Neural cell (in vitro differentiated cells): ENCODE data around the gene ARHGAP24. TPM values are rescaled to one million over a fixed set of nuclear protein-coding genes. Genes with fewer than 3 reads are reported as not detected.

Experiments
- H2AFZ ChIP-seq: fragments of 200-600, 300-800 bp; sonication (generic), shearing (Covaris generic); 2 replicates; pipeline ENCODE4 v1.6.0; 2014; ENCODE audit warnings: low read depth, mild to moderate bottlenecking, antibody characterized with exemption, low read length, moderate library complexity
- H3F3A ChIP-seq: fragments of 200-600 bp; shearing (Covaris generic); 2 replicates; pipeline ENCODE4 v1.6.1; 2016; ENCODE audit warnings: mild to moderate bottlenecking, moderate library complexity, mixed read lengths, antibody characterized with exemption, low read length; ENCODE audit not compliant: insufficient read depth, poor library complexity, severe bottlenecking
- H3K27ac ChIP-seq: fragments of 200-600, 300-800 bp; sonication (generic), shearing (Covaris generic); 2 replicates; pipeline ENCODE4 v1.5.1; 2014; ENCODE audit warnings: mild to moderate bottlenecking, low read length, moderate library complexity
- H3K27me3 ChIP-seq: fragments of 300-800, 200-600 bp; sonication (generic), shearing (Covaris generic); 2 replicates; pipeline ENCODE4 v1.6.0; 2014; ENCODE audit warnings: mild to moderate bottlenecking, low read depth, low read length, moderate library complexity; ENCODE audit not compliant: insufficient read depth
- H3K36me3 ChIP-seq: fragments of 300-800, 200-600 bp; sonication (generic), shearing (Covaris generic); 2 replicates; pipeline ENCODE4 v1.5.1; 2014; ENCODE audit warnings: mild to moderate bottlenecking, antibody characterized with exemption, low read length, moderate library complexity; ENCODE audit not compliant: insufficient read depth
- H3K4me2 ChIP-seq: fragments of 300-800, 200-600 bp; sonication (generic), shearing (Covaris generic); 2 replicates; pipeline ENCODE4 v1.6.0; 2014; ENCODE audit warnings: mild to moderate bottlenecking, low read length
- H3K4me3 ChIP-seq: fragments of 300-800, 200-600 bp; sonication (generic), shearing (Covaris generic); 2 replicates; pipeline ENCODE4 v1.5.1; 2014; ENCODE audit warnings: mild to moderate bottlenecking, low read length, moderate library complexity
- H3K79me2 ChIP-seq: fragments of 200-600 bp; shearing (Covaris generic); replicated peaks from 2 replicates; pipeline ENCODE4 v1.6.0; 2014; ENCODE audit warnings: mild to moderate bottlenecking, low read length, moderate library complexity; ENCODE audit not compliant: insufficient read depth
- H3K9ac ChIP-seq: fragments of 300-800, 200-600 bp; sonication (generic), shearing (Covaris generic); 2 replicates; pipeline ENCODE4 v1.6.1; 2016; ENCODE audit warnings: mild to moderate bottlenecking, low read length, mixed read lengths
- H3K9me2 ChIP-seq: fragments of 200-600 bp; shearing (Covaris generic); 2 replicates; pipeline ENCODE4 v1.6.1; 2016; ENCODE audit warnings: mild to moderate bottlenecking, low read length, mixed read lengths; ENCODE audit not compliant: insufficient read depth
- H3K9me3 ChIP-seq: fragments of 200-600, 300-800 bp; sonication (generic), shearing (Covaris generic); 2 replicates; pipeline ENCODE4 v1.6.1; 2016; ENCODE audit warnings: mild to moderate bottlenecking, mixed run types, low read length, moderate library complexity, mixed read lengths
- H4K20me1 ChIP-seq: fragments of 200-600 bp; shearing (Covaris generic); 2 replicates; pipeline ENCODE4 v1.6.1; 2016; ENCODE audit warnings: mild to moderate bottlenecking, mixed run types; ENCODE audit not compliant: insufficient read depth
- EP300 ChIP-seq: fragments of 450-650 bp; conservative IDR thresholded peaks from 2 replicates; pipeline ENCODE4 v1.6.1; 2014; ENCODE audit warnings: antibody characterized with exemption, mild to moderate bottlenecking, moderate library complexity; ENCODE audit not compliant: poor library complexity, severe bottlenecking
- EZH2 ChIP-seq: fragments of 200-600, 300-800 bp; shearing (Covaris generic), sonication (generic); IDR thresholded peaks from 2 replicates; pipeline ENCODE4 v1.6.1; 2014; ENCODE audit warnings: antibody characterized with exemption, low read length, borderline replicate concordance, mild to moderate bottlenecking; ENCODE audit not compliant: insufficient read depth, poor library complexity, severe bottlenecking
- MXI1 ChIP-seq: fragments of 450-650 bp; conservative IDR thresholded peaks from 2 replicates; pipeline ENCODE4 v1.6.1; 2014; ENCODE audit warnings: antibody characterized with exemption, mild to moderate bottlenecking; ENCODE audit not compliant: poor library complexity, severe bottlenecking
- POLR2AphosphoS5 ChIP-seq: IDR thresholded peaks from 2 replicates; pipeline ENCODE4 v1.6.1; 2012
- RAD21 ChIP-seq: fragments of 450-650 bp; conservative IDR thresholded peaks from 2 replicates; pipeline ENCODE4 v1.6.1; 2014; ENCODE audit warnings: antibody characterized with exemption, mild to moderate bottlenecking, moderate library complexity
- SMC3 ChIP-seq: fragments of 450-650 bp; conservative IDR thresholded peaks from 2 replicates; pipeline ENCODE4 v1.6.1; 2014; ENCODE audit warnings: antibody characterized with exemption, mild to moderate bottlenecking, moderate library complexity; ENCODE audit not compliant: poor library complexity
- TAF1 ChIP-seq: IDR thresholded peaks from 2 replicates; pipeline ENCODE4 v1.6.1; 2012; ENCODE audit warnings: low read depth
- polyA plus RNA-seq: library from polyadenylated mRNA; depleted of rRNA; stranded (reverse); fragments of >200 nt; gene quantifications from 2 replicates; pipeline ENCODE4 v1.2.3, GENCODE V29; 2014
- TF ChIP-seq, protein P1 (sequence below): IDR thresholded peaks from 2 replicates; pipeline ENCODE4 v1.6.1; 2012; ENCODE audit warnings: borderline replicate concordance
- TF ChIP-seq, protein P2 (sequence below): fragments of 450-650 bp; IDR thresholded peaks from 2 replicates; pipeline ENCODE4 v1.5.1; 2014; ENCODE audit warnings: antibody characterized with exemption, mild to moderate bottlenecking, moderate library complexity; ENCODE audit not compliant: poor library complexity, severe bottlenecking

The ARHGAP24 gene
- polyA plus RNA-seq, 1 donor from 2014 or later = 2.9 TPM

GRCh38 chr4:85755285-85755684 lies 280.3 kb downstream of the ARHGAP24 start:
- Histone ChIP-seq H4K20me1 (no peaks in the 10 kb centered on the region), H3K4me2 (no peak overlapping the region), H3K36me3 (no peaks in the 10 kb centered on the region), H3K9me2 (no peaks in the 10 kb centered on the region), H3K9me3 (no peaks in the 10 kb centered on the region), H3F3A (no peaks in the 10 kb centered on the region), H3K9ac (no peak overlapping the region), H3K27me3 (no peaks in the 10 kb centered on the region), H2AFZ (no peak overlapping the region), H3K4me3 (no peak overlapping the region), H3K79me2 (no peaks in the 10 kb centered on the region), H3K27ac (no peak overlapping the region)
- TF ChIP-seq EZH2 (no peak), MXI1 (no peak), RAD21 (no peak), EP300 (no peak), SMC3 (no peak), TAF1 (no peak)

DNA sequence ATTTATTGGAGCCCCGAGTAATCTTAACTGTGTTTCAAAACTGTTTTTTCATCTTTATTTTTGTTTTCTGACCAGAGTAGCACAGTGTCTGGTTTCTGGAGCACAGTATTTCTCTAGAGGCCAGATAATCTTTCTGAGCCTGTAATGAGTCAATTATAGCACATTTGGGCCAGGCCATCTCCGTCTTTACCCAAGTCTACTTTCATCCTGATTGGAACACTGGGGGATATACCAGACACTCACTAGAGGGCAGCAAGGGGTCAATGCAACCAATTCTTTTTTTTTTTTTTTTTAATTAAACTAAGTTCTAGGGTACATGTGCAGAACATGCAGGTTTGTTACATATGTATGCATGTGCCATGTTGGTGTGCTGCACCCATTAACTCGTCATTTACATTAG lies 282.0 kb downstream of the ARHGAP24 start:
- no peak overlapping the region for H3K9ac ChIP-seq
- no peak overlapping the region for H3K4me3 ChIP-seq
- H3K9me2 ChIP-seq = no peaks in the 10 kb centered on the region
- no peaks in the 10 kb centered on the region for H3K27me3 ChIP-seq
- H3K79me2 ChIP-seq = no peaks in the 10 kb centered on the region
- H3F3A ChIP-seq = no peaks in the 10 kb centered on the region
- TF ChIP-seq EZH2 (no peak), TAF1 (no peak), SMC3 (no peak), POLR2AphosphoS5 (no peak), EP300 (no peak), MXI1 (no peak)
- TF ChIP-seq, protein P1, sequence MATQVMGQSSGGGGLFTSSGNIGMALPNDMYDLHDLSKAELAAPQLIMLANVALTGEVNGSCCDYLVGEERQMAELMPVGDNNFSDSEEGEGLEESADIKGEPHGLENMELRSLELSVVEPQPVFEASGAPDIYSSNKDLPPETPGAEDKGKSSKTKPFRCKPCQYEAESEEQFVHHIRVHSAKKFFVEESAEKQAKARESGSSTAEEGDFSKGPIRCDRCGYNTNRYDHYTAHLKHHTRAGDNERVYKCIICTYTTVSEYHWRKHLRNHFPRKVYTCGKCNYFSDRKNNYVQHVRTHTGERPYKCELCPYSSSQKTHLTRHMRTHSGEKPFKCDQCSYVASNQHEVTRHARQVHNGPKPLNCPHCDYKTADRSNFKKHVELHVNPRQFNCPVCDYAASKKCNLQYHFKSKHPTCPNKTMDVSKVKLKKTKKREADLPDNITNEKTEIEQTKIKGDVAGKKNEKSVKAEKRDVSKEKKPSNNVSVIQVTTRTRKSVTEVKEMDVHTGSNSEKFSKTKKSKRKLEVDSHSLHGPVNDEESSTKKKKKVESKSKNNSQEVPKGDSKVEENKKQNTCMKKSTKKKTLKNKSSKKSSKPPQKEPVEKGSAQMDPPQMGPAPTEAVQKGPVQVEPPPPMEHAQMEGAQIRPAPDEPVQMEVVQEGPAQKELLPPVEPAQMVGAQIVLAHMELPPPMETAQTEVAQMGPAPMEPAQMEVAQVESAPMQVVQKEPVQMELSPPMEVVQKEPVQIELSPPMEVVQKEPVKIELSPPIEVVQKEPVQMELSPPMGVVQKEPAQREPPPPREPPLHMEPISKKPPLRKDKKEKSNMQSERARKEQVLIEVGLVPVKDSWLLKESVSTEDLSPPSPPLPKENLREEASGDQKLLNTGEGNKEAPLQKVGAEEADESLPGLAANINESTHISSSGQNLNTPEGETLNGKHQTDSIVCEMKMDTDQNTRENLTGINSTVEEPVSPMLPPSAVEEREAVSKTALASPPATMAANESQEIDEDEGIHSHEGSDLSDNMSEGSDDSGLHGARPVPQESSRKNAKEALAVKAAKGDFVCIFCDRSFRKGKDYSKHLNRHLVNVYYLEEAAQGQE = no peak
- TF ChIP-seq, protein P2, sequence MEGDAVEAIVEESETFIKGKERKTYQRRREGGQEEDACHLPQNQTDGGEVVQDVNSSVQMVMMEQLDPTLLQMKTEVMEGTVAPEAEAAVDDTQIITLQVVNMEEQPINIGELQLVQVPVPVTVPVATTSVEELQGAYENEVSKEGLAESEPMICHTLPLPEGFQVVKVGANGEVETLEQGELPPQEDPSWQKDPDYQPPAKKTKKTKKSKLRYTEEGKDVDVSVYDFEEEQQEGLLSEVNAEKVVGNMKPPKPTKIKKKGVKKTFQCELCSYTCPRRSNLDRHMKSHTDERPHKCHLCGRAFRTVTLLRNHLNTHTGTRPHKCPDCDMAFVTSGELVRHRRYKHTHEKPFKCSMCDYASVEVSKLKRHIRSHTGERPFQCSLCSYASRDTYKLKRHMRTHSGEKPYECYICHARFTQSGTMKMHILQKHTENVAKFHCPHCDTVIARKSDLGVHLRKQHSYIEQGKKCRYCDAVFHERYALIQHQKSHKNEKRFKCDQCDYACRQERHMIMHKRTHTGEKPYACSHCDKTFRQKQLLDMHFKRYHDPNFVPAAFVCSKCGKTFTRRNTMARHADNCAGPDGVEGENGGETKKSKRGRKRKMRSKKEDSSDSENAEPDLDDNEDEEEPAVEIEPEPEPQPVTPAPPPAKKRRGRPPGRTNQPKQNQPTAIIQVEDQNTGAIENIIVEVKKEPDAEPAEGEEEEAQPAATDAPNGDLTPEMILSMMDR = no peak
- no peaks in the 10 kb centered on the region for H3K9me3 ChIP-seq
- H3K36me3 ChIP-seq = no peaks in the 10 kb centered on the region
- H3K4me2 ChIP-seq = no peak overlapping the region
- H2AFZ ChIP-seq = no peak overlapping the region
- H3K27ac ChIP-seq = no peak overlapping the region
- no peaks in the 10 kb centered on the region for H4K20me1 ChIP-seq
